SK-N-MC (cell line): ENCODE data around the gene SPRED1.

Source experiments
- EZH2 ChIP-seq: fragments of 200-600 bp; sonication (generic); IDR thresholded peaks from one replicate; pipeline ENCODE4 v1.6.1; 2017; ENCODE audit warnings: antibody characterized with exemption
- FOXP2 ChIP-seq: optimal IDR thresholded peaks from 2 replicates; pipeline ENCODE3; 2011; ENCODE audit warnings: mild to moderate bottlenecking, moderate library complexity; ENCODE audit not compliant: insufficient read depth; ENCODE audit errors: extremely low read length, control extremely low read depth
- POLR2AphosphoS5 ChIP-seq: IDR thresholded peaks from 2 replicates; pipeline ENCODE4 v1.6.1; 2012; ENCODE audit warnings: mild to moderate bottlenecking, low read depth, low read length, borderline replicate concordance

GRCh38 chr15:38275959-38276358 is 23.3 kb downstream of the SPRED1 start:
- TF ChIP-seq POLR2AphosphoS5 (no peak), EZH2 (no peak), FOXP2 (no peak)
